ENCODE data around the gene RXRA.

DNA sequence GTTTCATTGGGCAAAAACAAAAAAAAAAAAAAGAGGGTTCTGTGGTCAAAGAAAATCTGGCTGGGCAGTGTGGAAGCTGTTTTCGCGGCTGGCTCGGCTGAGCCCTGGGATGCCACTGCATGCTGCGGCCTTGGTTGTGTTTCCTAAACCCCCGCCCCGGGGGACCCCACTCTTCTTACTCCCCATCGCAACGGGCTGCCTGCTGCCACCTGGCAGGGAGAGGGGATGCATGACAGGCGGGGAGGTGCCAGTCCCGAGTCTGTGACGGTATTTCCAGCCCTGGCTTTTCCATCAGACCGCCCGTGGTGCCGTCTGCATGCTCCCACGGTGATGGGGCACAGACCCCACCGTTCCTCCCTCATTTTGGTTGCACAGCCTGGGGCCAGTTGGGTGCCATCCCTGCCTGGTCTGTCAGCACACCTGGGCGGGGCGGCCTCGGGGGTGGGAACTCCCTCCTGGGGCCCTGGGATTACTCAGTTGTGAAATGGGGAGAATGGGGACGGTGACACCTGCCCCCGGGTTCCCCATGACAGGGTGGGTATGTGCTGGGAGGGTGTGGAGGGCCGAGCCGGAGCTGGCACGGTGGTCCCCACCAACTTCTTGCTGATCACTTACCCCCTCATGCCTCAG is 101.0 kb downstream of the RXRA start:
- TF ChIP-seq, protein P1, sequence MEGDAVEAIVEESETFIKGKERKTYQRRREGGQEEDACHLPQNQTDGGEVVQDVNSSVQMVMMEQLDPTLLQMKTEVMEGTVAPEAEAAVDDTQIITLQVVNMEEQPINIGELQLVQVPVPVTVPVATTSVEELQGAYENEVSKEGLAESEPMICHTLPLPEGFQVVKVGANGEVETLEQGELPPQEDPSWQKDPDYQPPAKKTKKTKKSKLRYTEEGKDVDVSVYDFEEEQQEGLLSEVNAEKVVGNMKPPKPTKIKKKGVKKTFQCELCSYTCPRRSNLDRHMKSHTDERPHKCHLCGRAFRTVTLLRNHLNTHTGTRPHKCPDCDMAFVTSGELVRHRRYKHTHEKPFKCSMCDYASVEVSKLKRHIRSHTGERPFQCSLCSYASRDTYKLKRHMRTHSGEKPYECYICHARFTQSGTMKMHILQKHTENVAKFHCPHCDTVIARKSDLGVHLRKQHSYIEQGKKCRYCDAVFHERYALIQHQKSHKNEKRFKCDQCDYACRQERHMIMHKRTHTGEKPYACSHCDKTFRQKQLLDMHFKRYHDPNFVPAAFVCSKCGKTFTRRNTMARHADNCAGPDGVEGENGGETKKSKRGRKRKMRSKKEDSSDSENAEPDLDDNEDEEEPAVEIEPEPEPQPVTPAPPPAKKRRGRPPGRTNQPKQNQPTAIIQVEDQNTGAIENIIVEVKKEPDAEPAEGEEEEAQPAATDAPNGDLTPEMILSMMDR (IDR thresholded peaks at IDR 0.05; ENCODE audit: borderline replicate concordance, extremely low read depth, low read length, poor library complexity, severe bottlenecking), result no peak
- no peak for TF ChIP-seq EZH2 (IDR thresholded peaks at IDR 0.05; ENCODE audit: borderline replicate concordance, low read depth, low read length, severe bottlenecking)
